Osteocyte (in vitro differentiated cells): ENCODE data around the gene ST8SIA4. TPM values are rescaled to one million over a fixed set of nuclear protein-coding genes. Genes with fewer than 3 reads are reported as not detected.

Source experiments
- DNase-seq: peaks from one replicate; pipeline ENCODE4 v3.0.0; 2021; ENCODE audit warnings: mixed read lengths; ENCODE audit not compliant: unreplicated experiment; ENCODE audit errors: extremely low spot score
- H3K27ac Mint-ChIP-seq: one replicate; pipeline ENCODE4 v1.8.0; 2021; ENCODE audit warnings: mild to moderate bottlenecking, mixed read lengths; ENCODE audit not compliant: unreplicated experiment
- H3K27me3 Mint-ChIP-seq: one replicate; pipeline ENCODE4 v1.8.0; 2021; ENCODE audit warnings: mixed read lengths; ENCODE audit not compliant: unreplicated experiment
- H3K36me3 Mint-ChIP-seq: one replicate; pipeline ENCODE4 v1.8.0; 2021; ENCODE audit warnings: mixed read lengths; ENCODE audit not compliant: unreplicated experiment
- H3K4me1 Mint-ChIP-seq: one replicate; pipeline ENCODE4 v1.8.0; 2021; ENCODE audit warnings: mixed read lengths; ENCODE audit not compliant: unreplicated experiment
- H3K4me3 Mint-ChIP-seq: one replicate; pipeline ENCODE4 v1.8.0; 2021; ENCODE audit warnings: mild to moderate bottlenecking, moderate library complexity, mixed read lengths; ENCODE audit not compliant: unreplicated experiment
- H3K9me3 Mint-ChIP-seq: one replicate; pipeline ENCODE4 v1.8.0; 2021; ENCODE audit warnings: mixed read lengths; ENCODE audit not compliant: unreplicated experiment
- CTCF ChIP-seq: fragments of 200-600 bp; sonication (generic); IDR thresholded peaks from 2 replicates; pipeline ENCODE4 v1.5.0; 2021; ENCODE audit warnings: antibody characterized with exemption, mild to moderate bottlenecking, moderate library complexity
- total RNA-seq: library from RNA; stranded (reverse); gene quantifications from 2 replicates; pipeline ENCODE4 v1.2.1, GENCODE V29; 2021

ST8SIA4 gene
- total RNA-seq, 1 donor from 2014 or later, result not detected

- Mint-ChIP-seq H3K36me3 (no peaks in the 10 kb centered on the region), H3K4me3 (no peak overlapping the region), H3K27me3 (no peaks in the 10 kb centered on the region), H3K27ac (no peak overlapping the region), H3K4me1 (no peaks in the 10 kb centered on the region), H3K9me3 (no peaks in the 10 kb centered on the region)
- no peak for DNase-seq
- no peak for TF ChIP-seq CTCF
Measured at GRCh38 chr5:100867039-100867562, 36.0 kb downstream of the ST8SIA4 start.

- no peak for TF ChIP-seq CTCF
- H3K36me3 Mint-ChIP-seq, result no peaks in the 10 kb centered on the region
- no peaks in the 10 kb centered on the region for H3K27me3 Mint-ChIP-seq
- H3K4me1 Mint-ChIP-seq, result no peaks in the 10 kb centered on the region
- H3K4me3 Mint-ChIP-seq, result no peak overlapping the region
- H3K9me3 Mint-ChIP-seq, result no peaks in the 10 kb centered on the region
- DNase-seq, result no peak
- no peak overlapping the region for H3K27ac Mint-ChIP-seq
Measured at GRCh38 chr5:100864931-100865330, 38.2 kb downstream of the ST8SIA4 start.

DNA sequence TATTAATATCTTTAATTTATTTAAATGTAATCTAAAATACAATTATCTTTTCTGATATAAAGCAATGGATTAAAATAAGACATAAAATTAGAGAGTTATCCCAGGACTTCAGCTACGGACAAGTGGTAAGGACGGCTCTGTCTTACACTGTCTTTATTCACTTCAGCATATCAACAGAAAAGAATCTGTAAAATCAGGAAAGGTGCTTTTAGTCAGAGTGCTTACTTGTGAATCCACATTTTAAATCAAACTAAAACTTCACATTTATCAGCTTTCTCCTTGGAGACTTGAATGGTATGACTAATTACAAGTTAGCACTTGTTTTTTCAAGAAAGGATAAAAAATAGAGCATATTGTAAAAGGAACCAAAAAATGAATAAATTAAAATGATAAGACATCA lies 39.3 kb downstream of the ST8SIA4 start:
- Mint-ChIP-seq H3K27me3 (no peaks in the 10 kb centered on the region), H3K4me1 (no peaks in the 10 kb centered on the region), H3K9me3 (no peaks in the 10 kb centered on the region), H3K27ac (no peak overlapping the region), H3K4me3 (no peak overlapping the region), H3K36me3 (no peaks in the 10 kb centered on the region)
- DNase-seq, result no peak
- no peak for TF ChIP-seq CTCF

- H3K27ac Mint-ChIP-seq, result no peak overlapping the region
- DNase-seq, result no peak
- H3K36me3 Mint-ChIP-seq, result no peaks in the 10 kb centered on the region
- no peaks in the 10 kb centered on the region for H3K9me3 Mint-ChIP-seq
- H3K4me1 Mint-ChIP-seq, result peaks cover 3% of the 10 kb centered on the region
- no peak for TF ChIP-seq CTCF
- no peak overlapping the region for H3K4me3 Mint-ChIP-seq
- no peaks in the 10 kb centered on the region for H3K27me3 Mint-ChIP-seq
Measured at GRCh38 chr5:100861148-100861547, 41.9 kb downstream of the ST8SIA4 start.

DNA sequence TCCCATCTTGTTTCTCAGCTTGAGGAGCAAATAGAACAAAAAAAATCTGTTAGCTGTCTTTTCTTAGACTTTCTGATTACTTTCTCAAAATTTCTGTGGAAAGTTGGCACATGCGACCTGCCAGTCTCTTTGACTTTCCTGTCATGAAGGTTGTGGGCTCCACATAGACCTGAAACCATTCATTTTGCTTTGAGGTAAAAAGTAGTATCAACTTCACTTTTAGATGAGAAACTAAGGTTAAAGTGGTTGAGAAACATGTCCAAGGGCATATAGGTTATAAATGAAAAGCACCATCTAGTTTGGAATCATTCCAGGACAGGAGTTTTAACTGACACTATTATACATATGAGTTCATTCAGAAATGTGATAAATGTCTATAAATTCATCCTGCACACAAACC lies 42.7 kb downstream of the ST8SIA4 start:
- Mint-ChIP-seq H3K27me3 (no peaks in the 10 kb centered on the region), H3K4me1 (peaks cover 3% of the 10 kb centered on the region), H3K4me3 (no peak overlapping the region), H3K27ac (no peak overlapping the region), H3K9me3 (no peaks in the 10 kb centered on the region), H3K36me3 (no peaks in the 10 kb centered on the region)
- no peak for DNase-seq
- TF ChIP-seq CTCF, result no peak
